WTC11 (cell line): Measurements from ENCODE around the gene SPIRE2. TPM values are rescaled to one million over a fixed set of nuclear protein-coding genes. Genes with fewer than 3 reads are reported as not detected.
A peak's percentile ranks its signal among the peaks of the same experiment; 100 is the strongest.
"Not testable (repeated sequence)": the region's sequence is repeated elsewhere in the genome, so short reads cannot be mapped to it uniquely, and the experiment has no call there.

Source experiments
- ATAC-seq: fragments of 200-7000 bp; cut with Tn5 transposase; 2 replicates; pipeline ENCODE4 v1.10.0; 2021; ENCODE audit warnings: mild to moderate bottlenecking, moderate library complexity
- CTCF ChIA-PET: fragments of 300-600 bp; sonication (Branson Sonifier 250); formaldehyde crosslinking; loops from one replicate; lab custom pipeline; 2021; ENCODE audit warnings: antibody characterized with exemption; lab: Charles Lee
- POLR2A ChIA-PET: fragments of 350-600 bp; sonication (Branson Sonifier 250); formaldehyde crosslinking; loops from one replicate; lab custom pipeline; 2021; ENCODE audit warnings: antibody characterized with exemption; lab: Charles Lee
- DNase-seq: peaks from one replicate; pipeline ENCODE4 v3.0.0; 2021; ENCODE audit warnings: low spot score
- H3K27ac Mint-ChIP-seq: 2 replicates; pipeline ENCODE4 v1.8.0; 2021; ENCODE audit warnings: mixed read lengths
- H3K27me3 Mint-ChIP-seq: 2 replicates; pipeline ENCODE4 v1.8.0; 2021; ENCODE audit warnings: low read depth, mild to moderate bottlenecking, moderate library complexity, mixed read lengths
- H3K36me3 Mint-ChIP-seq: 2 replicates; pipeline ENCODE4 v1.8.0; 2021; ENCODE audit warnings: mixed read lengths
- H3K4me1 Mint-ChIP-seq: 2 replicates; pipeline ENCODE4 v1.8.0; 2022; ENCODE audit warnings: mixed read lengths
- H3K4me3 Mint-ChIP-seq: 2 replicates; pipeline ENCODE4 v1.8.0; 2021; ENCODE audit warnings: mild to moderate bottlenecking, moderate library complexity, mixed read lengths
- H3K9me3 Mint-ChIP-seq: 2 replicates; pipeline ENCODE4 v1.8.0; 2021; ENCODE audit warnings: mixed read lengths
- AR ChIP-seq: fragments of 250-450 bp; sonication (Bioruptor Pico); IDR thresholded peaks from 2 replicates; pipeline ENCODE4 v1.9.0; 2021; ENCODE audit warnings: mild to moderate bottlenecking
- CREM ChIP-seq: sonication (generic); formaldehyde crosslinking; IDR thresholded peaks from 2 replicates; pipeline ENCODE4 v1.8.1; 2022; ENCODE audit warnings: mild to moderate bottlenecking, missing genetic modification reagents, moderate library complexity
- CTCF ChIP-seq: fragments of 200-600 bp; IDR thresholded peaks from 2 replicates; pipeline ENCODE4 v1.8.0; 2022; ENCODE audit warnings: antibody characterized with exemption
- ESRRA ChIP-seq: sonication (generic); formaldehyde crosslinking; IDR thresholded peaks from 2 replicates; pipeline ENCODE4 v1.8.1; 2022; ENCODE audit warnings: mild to moderate bottlenecking, missing genetic modification reagents, borderline replicate concordance
- ETV6 ChIP-seq: sonication (generic); formaldehyde crosslinking; IDR thresholded peaks from 2 replicates; pipeline ENCODE4 v1.8.1; 2022; ENCODE audit warnings: mild to moderate bottlenecking, missing genetic modification reagents
- FOXP1 ChIP-seq: sonication (generic); formaldehyde crosslinking; IDR thresholded peaks from 2 replicates; pipeline ENCODE4 v1.8.0; 2022; ENCODE audit warnings: missing genetic modification reagents, mild to moderate bottlenecking, moderate library complexity, borderline replicate concordance
- GRHL2 ChIP-seq: fragments of 250-450 bp; sonication (Bioruptor Pico); IDR thresholded peaks from 2 replicates; pipeline ENCODE4 v1.8.0; 2022; ENCODE audit warnings: mild to moderate bottlenecking, moderate library complexity; ENCODE audit not compliant: insufficient replicate concordance, severe bottlenecking
- IRF1 ChIP-seq: sonication (generic); formaldehyde crosslinking; IDR thresholded peaks from 2 replicates; pipeline ENCODE4 v1.8.0; 2023; ENCODE audit warnings: missing genetic modification reagents
- JAZF1 ChIP-seq: fragments of 250-450 bp; sonication (Bioruptor Pico); IDR thresholded peaks from 2 replicates; pipeline ENCODE4 v1.9.0; 2021; ENCODE audit warnings: moderate library complexity, mild to moderate bottlenecking, inconsistent platforms
- JUN ChIP-seq: sonication (generic); formaldehyde crosslinking; IDR thresholded peaks from 2 replicates; pipeline ENCODE4 v1.8.0; 2023; ENCODE audit warnings: mild to moderate bottlenecking, missing genetic modification reagents
- NFE2L1 ChIP-seq: sonication (generic); formaldehyde crosslinking; IDR thresholded peaks from 2 replicates; pipeline ENCODE4 v1.8.1; 2023; ENCODE audit warnings: missing genetic modification reagents
- PRDM15 ChIP-seq: sonication (generic); formaldehyde crosslinking; IDR thresholded peaks from 2 replicates; pipeline ENCODE4 v1.8.0; 2022; ENCODE audit warnings: missing genetic modification reagents
- PRRX2 ChIP-seq: fragments of 250-450 bp; sonication (Bioruptor Pico); IDR thresholded peaks from 2 replicates; pipeline ENCODE4 v1.8.0; 2021; ENCODE audit warnings: mild to moderate bottlenecking
- SMAD3 ChIP-seq: sonication (generic); formaldehyde crosslinking; IDR thresholded peaks from 2 replicates; pipeline ENCODE4 v1.8.0; 2022; ENCODE audit warnings: missing genetic modification reagents, mild to moderate bottlenecking, borderline replicate concordance
- SP1 ChIP-seq: sonication (generic); formaldehyde crosslinking; conservative IDR thresholded peaks from 2 replicates; pipeline ENCODE4 v1.8.1; 2022; ENCODE audit warnings: missing genetic modification reagents
- TEAD4 ChIP-seq: sonication (generic); formaldehyde crosslinking; IDR thresholded peaks from 2 replicates; pipeline ENCODE4 v1.8.0; 2022; ENCODE audit warnings: mild to moderate bottlenecking, missing genetic modification reagents
- ZNF219 ChIP-seq: sonication (generic); formaldehyde crosslinking; IDR thresholded peaks from 2 replicates; pipeline ENCODE4 v1.8.0; 2023; ENCODE audit warnings: missing genetic modification reagents, mild to moderate bottlenecking, borderline replicate concordance
- ZNF396 ChIP-seq: fragments of 250-450 bp; sonication (Bioruptor Pico); IDR thresholded peaks from 2 replicates; pipeline ENCODE4 v1.8.0; 2021; ENCODE audit warnings: mild to moderate bottlenecking, moderate library complexity, borderline replicate concordance
- total RNA-seq: library from RNA; stranded (reverse); gene quantifications from 3 replicates; pipeline ENCODE4 v1.2.3, GENCODE V29; 2021
- TF ChIP-seq, protein P1 (sequence below): sonication (generic); formaldehyde crosslinking; conservative IDR thresholded peaks from 2 replicates; pipeline ENCODE4 v1.8.1; 2022; ENCODE audit warnings: mild to moderate bottlenecking, missing genetic modification reagents
- TF ChIP-seq, protein P2 (sequence below): sonication (generic); formaldehyde crosslinking; IDR thresholded peaks from 2 replicates; pipeline ENCODE4 v1.8.1; 2022; ENCODE audit warnings: mild to moderate bottlenecking, missing genetic modification reagents, moderate library complexity, borderline replicate concordance
- TF ChIP-seq, protein P3 (sequence below): sonication (generic); formaldehyde crosslinking; IDR thresholded peaks from 2 replicates; pipeline ENCODE4 v1.8.1; 2023; ENCODE audit warnings: mild to moderate bottlenecking, moderate library complexity, missing genetic modification reagents

The SPIRE2 gene
- total RNA-seq, 1 experiment from 2014 or later: 19.7 TPM

DNA sequence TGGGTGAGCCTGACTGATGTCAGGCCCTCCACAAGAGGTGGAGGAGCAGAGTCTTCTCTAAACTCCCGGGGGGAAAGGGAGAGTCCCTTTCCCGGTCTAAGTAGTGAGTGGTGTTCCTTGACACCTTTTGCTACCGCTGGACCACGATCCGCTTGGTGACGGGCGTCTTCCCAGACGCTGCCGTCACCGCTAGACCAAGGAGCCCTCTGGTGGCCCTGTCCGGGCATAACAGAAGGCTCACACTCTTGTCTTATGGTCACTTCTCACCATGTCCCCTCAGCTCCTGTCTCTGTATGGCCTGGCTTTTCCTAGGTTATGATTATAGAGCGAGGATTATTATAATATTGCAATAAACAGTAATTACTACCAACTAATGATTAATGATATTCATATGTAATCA lies 35.2 kb upstream of the SPIRE2 start:
- H3K36me3 Mint-ChIP-seq: peaks cover 61% of the 10 kb centered on the region
- H3K27ac Mint-ChIP-seq, POLR2A ChIA-PET: not testable (repeated sequence)
- DNase-seq: peak; percentile 65
- TF ChIP-seq CTCF: peak; percentile 60
- TF ChIP-seq, all 79 proteins: peak for 1; not testable (repeated sequence) for 78
- not testable (repeated sequence) for H3K4me1 Mint-ChIP-seq, H3K9me3 Mint-ChIP-seq, H3K4me3 Mint-ChIP-seq, ATAC-seq, H3K27me3 Mint-ChIP-seq
- CTCF ChIA-PET: interaction anchor here (0.7 to 1.8 kb wide), 5 partner anchors 24 to 117 kb away, joined by 3 to 18 read pairs (median 4); partner anchors contain the start of gene FANCA

GRCh38 chr16:89793955-89794354 lies 34.3 kb upstream of the SPIRE2 start:
- POLR2A ChIA-PET: no interaction called here

More at GRCh38 chr16:89793955-89794354, 34.3 kb upstream of the SPIRE2 start:
- CTCF ChIA-PET: interaction anchor here (0.6 to 1.8 kb wide), 6 partner anchors 42 to 116 kb away, joined by 3 to 18 read pairs (median 4); no protein-coding TSS in a partner anchor
- H3K36me3 Mint-ChIP-seq: peaks cover 61% of the 10 kb centered on the region
- H3K9me3 Mint-ChIP-seq: no peaks in the 10 kb centered on the region
- ATAC-seq (no peak), DNase-seq (no peak)
- no peak overlapping the region for H3K4me3 Mint-ChIP-seq
- no peak for TF ChIP-seq AR
- no peak for TF ChIP-seq IRF1 (CRISPR knock-in tag)
- no peak for TF ChIP-seq TEAD4 (CRISPR knock-in tag)
- TF ChIP-seq ETV6 (CRISPR knock-in tag): no peak
- TF ChIP-seq, protein P1, sequence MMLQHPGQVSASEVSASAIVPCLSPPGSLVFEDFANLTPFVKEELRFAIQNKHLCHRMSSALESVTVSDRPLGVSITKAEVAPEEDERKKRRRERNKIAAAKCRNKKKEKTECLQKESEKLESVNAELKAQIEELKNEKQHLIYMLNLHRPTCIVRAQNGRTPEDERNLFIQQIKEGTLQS (CRISPR knock-in tag): no peak
- TF ChIP-seq GRHL2 (CRISPR knock-in tag): no peak
- TF ChIP-seq SMAD3 (CRISPR knock-in tag): no peak
- TF ChIP-seq, protein P2, sequence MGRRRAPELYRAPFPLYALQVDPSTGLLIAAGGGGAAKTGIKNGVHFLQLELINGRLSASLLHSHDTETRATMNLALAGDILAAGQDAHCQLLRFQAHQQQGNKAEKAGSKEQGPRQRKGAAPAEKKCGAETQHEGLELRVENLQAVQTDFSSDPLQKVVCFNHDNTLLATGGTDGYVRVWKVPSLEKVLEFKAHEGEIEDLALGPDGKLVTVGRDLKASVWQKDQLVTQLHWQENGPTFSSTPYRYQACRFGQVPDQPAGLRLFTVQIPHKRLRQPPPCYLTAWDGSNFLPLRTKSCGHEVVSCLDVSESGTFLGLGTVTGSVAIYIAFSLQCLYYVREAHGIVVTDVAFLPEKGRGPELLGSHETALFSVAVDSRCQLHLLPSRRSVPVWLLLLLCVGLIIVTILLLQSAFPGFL (CRISPR knock-in tag): no peak
- no peak for TF ChIP-seq PRDM15
- TF ChIP-seq, protein P3, sequence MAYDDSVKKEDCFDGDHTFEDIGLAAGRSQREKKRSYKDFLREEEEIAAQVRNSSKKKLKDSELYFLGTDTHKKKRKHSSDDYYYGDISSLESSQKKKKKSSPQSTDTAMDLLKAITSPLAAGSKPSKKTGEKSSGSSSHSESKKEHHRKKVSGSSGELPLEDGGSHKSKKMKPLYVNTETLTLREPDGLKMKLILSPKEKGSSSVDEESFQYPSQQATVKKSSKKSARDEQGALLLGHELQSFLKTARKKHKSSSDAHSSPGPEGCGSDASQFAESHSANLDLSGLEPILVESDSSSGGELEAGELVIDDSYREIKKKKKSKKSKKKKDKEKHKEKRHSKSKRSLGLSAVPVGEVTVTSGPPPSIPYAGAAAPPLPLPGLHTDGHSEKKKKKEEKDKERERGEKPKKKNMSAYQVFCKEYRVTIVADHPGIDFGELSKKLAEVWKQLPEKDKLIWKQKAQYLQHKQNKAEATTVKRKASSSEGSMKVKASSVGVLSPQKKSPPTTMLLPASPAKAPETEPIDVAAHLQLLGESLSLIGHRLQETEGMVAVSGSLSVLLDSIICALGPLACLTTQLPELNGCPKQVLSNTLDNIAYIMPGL: no peak
- TF ChIP-seq SP1 (CRISPR knock-in tag): no peak
- no peak for TF ChIP-seq ZNF396 (CRISPR knock-in tag)
- TF ChIP-seq ZNF219: no peak
- no peak for TF ChIP-seq ESRRA (CRISPR knock-in tag)
- TF ChIP-seq JUN (CRISPR knock-in tag): no peak
- TF ChIP-seq NFE2L1: no peak
- TF ChIP-seq CREM: no peak
- no peak for TF ChIP-seq PRRX2 (CRISPR knock-in tag)
- TF ChIP-seq JAZF1 (CRISPR knock-in tag): no peak
- no peak for TF ChIP-seq FOXP1 (CRISPR knock-in tag)
- H3K4me1 Mint-ChIP-seq: no peaks in the 10 kb centered on the region
- no peaks in the 10 kb centered on the region for H3K27me3 Mint-ChIP-seq
- no peak overlapping the region for H3K27ac Mint-ChIP-seq
